ENCODE measurements around the gene ZNF236. TPM values are rescaled to one million over a fixed set of nuclear protein-coding genes. Genes with fewer than 3 reads are reported as not detected.

The ZNF236 gene
- total and polyA plus RNA-seq, 3 experiments from 2014 or later, result 11.1 to 15.9 (median 13.4) TPM

DNA sequence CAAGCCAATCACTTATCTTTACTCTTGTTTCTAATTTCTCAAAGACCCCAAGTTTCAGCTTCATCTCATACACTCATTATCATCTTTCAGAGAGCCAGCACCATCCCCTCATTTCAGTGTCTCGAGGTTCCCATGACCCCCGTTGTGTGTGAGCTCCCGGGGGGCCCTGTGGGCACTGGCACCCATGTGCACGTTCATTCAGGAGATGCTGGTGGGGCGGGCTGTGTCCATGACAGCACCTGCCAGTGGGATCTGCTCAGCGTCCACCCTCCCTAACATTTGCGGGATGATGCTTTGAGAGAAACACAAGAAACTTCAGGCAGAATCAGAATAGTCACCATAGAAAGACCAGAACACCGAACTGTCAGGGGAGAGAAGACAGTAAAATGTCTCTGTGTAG lies 189.8 kb downstream of the ZNF236 start:
- Histone ChIP-seq H3K4me1 (ENCODE audit: insufficient read depth, low read length) (no peaks in the 10 kb centered on the region), H3K4me3 (ENCODE audit: low read length) (no peak overlapping the region), H3K27ac (ENCODE audit: low read depth, low read length) (no peak overlapping the region), H3K27me3 (ENCODE audit: insufficient read depth, low read length, poor library complexity, severe bottlenecking) (no peaks in the 10 kb centered on the region), H3K36me3 (ENCODE audit: insufficient read depth, low read length) (peaks cover 10% of the 10 kb centered on the region), H3K9me3 (ENCODE audit: low read length) (no peaks in the 10 kb centered on the region)
- H3K9me3 Mint-ChIP-seq, result no peaks in the 10 kb centered on the region
- peaks cover 46 to 77% (median 63%) of the 10 kb centered on the region in 3 donors for H3K4me1 Mint-ChIP-seq
- peak overlapping the region in 2 of 8 donors; percentile 37 to 66 for H3K27ac Mint-ChIP-seq
- peaks cover 4 to 94% (median 21%) of the 10 kb centered on the region in 3 donors for H3K36me3 Mint-ChIP-seq
- CTCF ChIA-PET, result interaction anchor here (1.4 to 5.6 kb wide), 3 partner anchors 11 to 199 kb away, joined by 3 to 31 read pairs (median 7); no protein-coding TSS in a partner anchor
- DNase-seq, result no peak
- POLR2A ChIA-PET, result no interaction called here
- H3K4me3 Mint-ChIP-seq, result no peak overlapping the region
- no peaks in the 10 kb centered on the region for H3K27me3 Mint-ChIP-seq

DNA sequence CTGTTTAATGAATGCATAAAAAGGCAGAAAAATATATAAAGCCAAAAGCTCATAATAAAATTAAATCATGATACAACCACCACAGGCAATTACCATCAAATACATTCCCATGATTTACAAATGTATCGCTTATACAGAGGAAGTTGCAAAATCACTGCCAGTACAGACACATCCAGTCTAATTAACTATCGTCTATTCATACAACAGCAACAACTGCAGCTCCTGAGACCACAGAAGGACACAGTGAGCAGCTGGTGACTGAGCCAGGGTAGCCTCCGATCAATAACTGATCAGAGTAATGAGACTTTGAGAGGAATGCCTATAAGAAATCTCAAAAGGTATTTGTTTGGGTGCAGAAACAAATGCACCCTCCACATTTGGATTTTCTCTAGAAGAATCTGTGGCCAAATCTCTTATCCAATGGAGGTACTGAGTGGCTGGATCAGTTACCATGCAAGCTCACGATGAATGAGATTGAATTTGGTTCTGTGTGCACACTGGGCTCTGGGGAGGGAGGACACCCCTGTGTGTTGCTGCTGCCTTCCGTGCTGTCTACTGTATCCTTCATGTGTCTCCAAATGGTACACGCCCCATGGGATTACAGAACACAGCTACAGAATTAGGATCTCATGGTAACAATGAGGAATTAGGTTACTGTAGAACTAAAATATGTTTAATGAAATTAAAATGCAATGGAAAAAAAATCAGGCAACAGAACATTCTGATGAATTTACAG lies 190.6 kb downstream of the ZNF236 start:
- H3K36me3 ChIP-seq (ENCODE audit: insufficient read depth, low read length), result peaks cover 10% of the 10 kb centered on the region

DNA sequence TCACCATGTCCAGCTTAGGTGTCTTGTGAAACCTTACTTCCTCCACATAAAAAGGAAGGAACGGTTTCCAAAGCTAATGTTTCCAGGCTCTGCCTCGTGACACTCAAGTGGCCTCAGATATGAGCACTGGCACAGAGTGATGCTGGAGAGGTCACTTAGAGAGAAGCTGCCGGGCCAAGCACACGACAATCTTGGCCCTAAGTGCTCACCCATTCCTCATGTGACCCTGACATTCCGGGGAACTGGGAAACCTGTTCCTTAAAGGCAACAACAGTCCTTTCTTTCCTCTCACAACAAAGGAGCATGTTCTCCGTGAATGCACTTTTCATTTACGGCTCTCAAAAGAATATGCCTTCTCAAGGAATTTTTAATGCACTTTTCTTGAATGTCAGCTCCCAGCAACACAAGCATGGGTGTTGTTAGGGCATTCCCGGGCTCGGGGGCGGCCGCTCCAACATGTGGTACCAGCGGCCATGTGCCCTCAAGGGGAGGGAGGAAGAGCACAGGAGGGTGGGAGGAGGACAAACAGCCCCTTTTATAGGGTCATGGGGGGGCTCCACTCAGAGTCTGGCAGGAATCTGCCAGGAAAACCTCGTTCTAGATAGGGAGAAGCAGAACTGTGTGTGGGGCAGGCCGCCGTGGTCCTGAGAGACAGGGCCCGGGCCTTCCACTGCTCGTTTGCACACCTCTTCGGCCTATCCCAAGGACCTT lies 191.6 kb downstream of the ZNF236 start:
- H3K4me3 ChIP-seq (ENCODE audit: low read length), result no peak overlapping the region
- Mint-ChIP-seq H3K4me1 (peaks cover 58 to 76% (median 64%) of the 10 kb centered on the region in 3 donors), H3K27ac (peak overlapping the region in 4 of 8 donors; percentile 30 to 78 (median 54)), H3K9me3 (no peaks in the 10 kb centered on the region), H3K36me3 (peaks cover 6 to 96% (median 23%) of the 10 kb centered on the region in 3 donors), H3K4me3 (no peak overlapping the region), H3K27me3 (no peaks in the 10 kb centered on the region)
- no peaks in the 10 kb centered on the region for H3K27me3 ChIP-seq (ENCODE audit: insufficient read depth, low read length, poor library complexity, severe bottlenecking)
- no peak overlapping the region for H3K27ac ChIP-seq (ENCODE audit: low read depth, low read length)
- ChIA-PET POLR2A (no interaction called here), CTCF (interaction anchor here (1.0 to 5.6 kb wide), 3 partner anchors 13 to 198 kb away, joined by 3 to 31 read pairs (median 7); no protein-coding TSS in a partner anchor)
- no peaks in the 10 kb centered on the region for H3K9me3 ChIP-seq (ENCODE audit: low read length)
- peaks cover 10% of the 10 kb centered on the region for H3K36me3 ChIP-seq (ENCODE audit: insufficient read depth, low read length)
- no peaks in the 10 kb centered on the region for H3K4me1 ChIP-seq (ENCODE audit: insufficient read depth, low read length)
- no peak for DNase-seq

More for the DNA sequence above, 190.6 kb downstream of the ZNF236 start:
- Mint-ChIP-seq H3K4me3 (no peak overlapping the region), H3K27me3 (no peaks in the 10 kb centered on the region), H3K9me3 (no peaks in the 10 kb centered on the region), H3K4me1 (peaks cover 48 to 73% (median 59%) of the 10 kb centered on the region in 3 donors), H3K36me3 (peaks cover 4 to 95% (median 18%) of the 10 kb centered on the region in 3 donors), H3K27ac (peak overlapping the region in 3 of 8 donors; percentile 1 to 62 (median 57))
- DNase-seq, result no peak
- Histone ChIP-seq H3K27me3 (ENCODE audit: insufficient read depth, low read length, poor library complexity, severe bottlenecking) (no peaks in the 10 kb centered on the region), H3K4me3 (ENCODE audit: low read length) (no peak overlapping the region), H3K9me3 (ENCODE audit: low read length) (no peaks in the 10 kb centered on the region), H3K4me1 (ENCODE audit: insufficient read depth, low read length) (no peaks in the 10 kb centered on the region), H3K27ac (ENCODE audit: low read depth, low read length) (no peak overlapping the region)
- POLR2A ChIA-PET, result no interaction called here
- CTCF ChIA-PET, result interaction anchor here (1.0 to 5.6 kb wide), 4 partner anchors 12 to 199 kb away, joined by 3 to 31 read pairs (median 5); no protein-coding TSS in a partner anchor

DNA sequence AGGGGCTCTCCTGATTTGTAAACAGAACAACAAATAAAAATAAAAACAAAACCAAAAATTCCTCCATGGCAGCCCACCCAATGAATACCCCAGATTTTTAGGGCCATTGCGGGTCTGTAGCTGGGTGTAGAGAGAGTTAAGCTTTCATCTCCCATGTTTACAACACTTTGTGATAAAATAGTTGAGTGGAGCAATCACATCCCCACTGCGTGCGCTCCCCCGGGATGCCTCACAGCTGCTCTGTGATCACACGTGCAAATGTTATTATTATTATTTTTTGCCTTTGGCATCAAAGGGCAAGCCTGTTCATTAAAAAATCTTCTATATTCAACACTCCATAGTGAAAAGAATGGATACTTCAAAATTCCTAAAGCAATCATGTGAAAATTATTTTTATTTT lies 192.2 kb downstream of the ZNF236 start:
- no peak for DNase-seq
- H3K36me3 Mint-ChIP-seq, result peaks cover 10 to 98% (median 24%) of the 10 kb centered on the region in 3 donors
- no peak overlapping the region for H3K4me3 Mint-ChIP-seq
- Histone ChIP-seq H3K4me1 (ENCODE audit: insufficient read depth, low read length) (no peaks in the 10 kb centered on the region), H3K9me3 (ENCODE audit: low read length) (no peaks in the 10 kb centered on the region), H3K4me3 (ENCODE audit: low read length) (no peak overlapping the region), H3K27me3 (ENCODE audit: insufficient read depth, low read length, poor library complexity, severe bottlenecking) (no peaks in the 10 kb centered on the region), H3K27ac (ENCODE audit: low read depth, low read length) (no peak overlapping the region), H3K36me3 (ENCODE audit: insufficient read depth, low read length) (peaks cover 10% of the 10 kb centered on the region)
- H3K4me1 Mint-ChIP-seq, result peaks cover 64 to 80% (median 69%) of the 10 kb centered on the region in 3 donors
- POLR2A ChIA-PET, result no interaction called here
- peak overlapping the region in 1 of 8 donors; percentile 78 for H3K27ac Mint-ChIP-seq
- CTCF ChIA-PET, result no interaction called here
- H3K27me3 Mint-ChIP-seq, result no peaks in the 10 kb centered on the region
- H3K9me3 Mint-ChIP-seq, result no peaks in the 10 kb centered on the region

DNA sequence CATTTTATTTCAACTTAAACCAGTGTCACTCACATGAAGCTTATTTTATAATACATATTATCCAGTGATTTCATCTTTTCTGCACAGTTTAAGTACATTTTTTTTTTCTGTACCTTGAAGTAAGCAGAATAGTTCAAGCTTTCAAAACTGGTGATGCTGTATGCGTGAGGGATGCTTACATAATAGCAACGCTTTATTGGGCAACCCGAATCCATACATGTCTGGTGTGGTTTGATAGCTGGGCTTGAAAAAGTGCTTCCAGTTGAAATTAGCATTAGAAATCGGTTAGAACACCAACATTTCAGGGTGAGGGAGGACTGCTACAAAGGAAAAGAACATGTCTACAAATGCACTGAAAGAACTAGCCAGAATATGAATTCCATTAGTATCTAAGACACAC lies 192.8 kb downstream of the ZNF236 start:
- peaks cover 4% of the 10 kb centered on the region for H3K36me3 ChIP-seq (ENCODE audit: insufficient read depth, low read length)
- no peaks in the 10 kb centered on the region for H3K4me1 ChIP-seq (ENCODE audit: insufficient read depth, low read length)
- no peaks in the 10 kb centered on the region for H3K27me3 ChIP-seq (ENCODE audit: insufficient read depth, low read length, poor library complexity, severe bottlenecking)
- no peaks in the 10 kb centered on the region for H3K9me3 ChIP-seq (ENCODE audit: low read length)
- DNase-seq, result no peak
- ChIA-PET POLR2A (no interaction called here), CTCF (no interaction called here)
- Mint-ChIP-seq H3K36me3 (peaks cover 10 to 98% (median 29%) of the 10 kb centered on the region in 3 donors), H3K4me3 (no peak overlapping the region), H3K27ac (peak overlapping the region in 4 of 8 donors; percentile 14 to 50 (median 27)), H3K4me1 (peaks cover 66 to 87% (median 75%) of the 10 kb centered on the region in 3 donors), H3K27me3 (no peaks in the 10 kb centered on the region), H3K9me3 (no peaks in the 10 kb centered on the region)
- H3K27ac ChIP-seq (ENCODE audit: low read depth, low read length), result no peak overlapping the region
- no peak overlapping the region for H3K4me3 ChIP-seq (ENCODE audit: low read length)

DNA sequence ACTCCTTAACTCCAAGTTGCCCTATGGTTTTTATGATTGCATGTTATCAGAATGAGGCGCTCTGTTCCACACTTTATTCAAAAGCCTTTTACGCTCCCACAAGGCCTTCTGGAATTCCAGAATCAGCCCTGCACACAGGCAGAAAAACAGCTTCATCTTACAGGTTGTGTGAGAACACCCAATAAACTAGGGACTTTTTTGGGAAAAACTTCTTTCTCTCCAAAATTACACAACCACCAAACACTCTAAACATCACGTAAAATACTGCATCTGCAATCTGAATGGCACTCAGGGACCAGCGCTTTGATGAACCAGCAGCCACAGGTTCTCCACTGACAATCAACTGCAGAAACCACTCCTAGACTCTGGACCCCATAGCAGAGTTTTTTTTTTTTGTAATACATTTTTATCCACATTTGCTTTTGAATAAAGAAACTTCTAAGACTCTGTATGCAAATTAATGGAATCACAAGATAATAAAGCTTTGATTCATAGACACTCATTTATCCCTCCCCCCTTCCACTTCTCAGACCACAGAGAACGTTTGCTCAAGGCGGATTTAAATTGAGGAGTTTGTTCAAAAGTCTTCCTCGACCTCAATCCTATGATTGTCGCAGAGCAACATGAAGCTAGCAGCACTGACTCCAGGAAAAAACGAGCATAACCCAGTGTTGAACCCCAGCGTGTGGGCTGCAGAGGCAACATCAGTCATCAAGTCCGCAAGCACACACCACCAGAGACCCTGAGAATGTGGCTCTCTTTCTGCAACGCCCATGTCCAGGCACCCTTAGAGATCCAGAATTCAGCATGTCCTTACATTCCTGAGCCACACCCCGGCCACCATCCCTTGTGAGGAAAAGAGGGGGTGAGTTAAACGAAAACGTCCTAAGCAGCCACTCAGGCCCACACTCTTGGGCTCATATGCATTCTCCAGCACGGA lies 193.7 kb downstream of the ZNF236 start:
- H3K27ac Mint-ChIP-seq, result peak overlapping the region in 5 of 8 donors; percentile 40 to 73 (median 50)
- peaks cover 63 to 89% (median 74%) of the 10 kb centered on the region in 3 donors for H3K4me1 Mint-ChIP-seq
- H3K4me3 ChIP-seq (ENCODE audit: low read length), result no peak overlapping the region
- DNase-seq, result no peak
- no peaks in the 10 kb centered on the region for H3K27me3 Mint-ChIP-seq
- H3K36me3 ChIP-seq (ENCODE audit: insufficient read depth, low read length), result peaks cover 4% of the 10 kb centered on the region
- H3K9me3 Mint-ChIP-seq, result no peaks in the 10 kb centered on the region
- no peaks in the 10 kb centered on the region for H3K9me3 ChIP-seq (ENCODE audit: low read length)
- H3K36me3 Mint-ChIP-seq, result peaks cover 10 to 98% (median 28%) of the 10 kb centered on the region in 3 donors
- no peak overlapping the region for H3K4me3 Mint-ChIP-seq
- no peaks in the 10 kb centered on the region for H3K4me1 ChIP-seq (ENCODE audit: insufficient read depth, low read length)
- H3K27ac ChIP-seq (ENCODE audit: low read depth, low read length), result no peak overlapping the region
- ChIA-PET CTCF (interaction anchor here (1.0 to 1.6 kb wide), 2 partner anchors 9 to 16 kb away, joined by 3 to 4 read pairs; no protein-coding TSS in a partner anchor), POLR2A (no interaction called here)
- no peaks in the 10 kb centered on the region for H3K27me3 ChIP-seq (ENCODE audit: insufficient read depth, low read length, poor library complexity, severe bottlenecking)

DNA sequence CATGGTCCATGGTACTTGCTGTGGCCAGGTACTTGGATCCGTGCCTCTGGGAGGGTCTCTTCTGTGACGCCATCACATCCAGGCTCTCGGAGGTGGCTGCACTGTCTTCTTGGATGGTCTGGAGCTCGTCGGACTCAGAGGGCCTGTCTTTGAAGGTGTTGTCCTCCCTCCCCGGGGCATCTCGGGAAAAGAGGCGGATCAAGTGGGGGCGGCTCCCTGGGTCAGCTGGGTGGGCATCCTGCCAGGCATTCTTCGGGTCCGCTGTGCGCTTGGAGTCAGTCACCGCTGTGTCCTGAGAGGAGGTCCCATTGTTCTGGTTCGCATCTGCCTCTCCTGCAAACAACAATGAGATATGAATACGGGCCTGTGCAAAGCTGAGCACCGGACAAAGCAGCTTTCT lies 194.6 kb downstream of the ZNF236 start:
- POLR2A ChIA-PET, result no interaction called here
- Mint-ChIP-seq H3K27me3 (peaks cover 0 to 4% of the 10 kb centered on the region in 2 donors), H3K27ac (peak overlapping the region in 2 of 8 donors; percentile 36 to 58), H3K4me3 (no peak overlapping the region), H3K9me3 (no peaks in the 10 kb centered on the region), H3K36me3 (peaks cover 10 to 98% (median 29%) of the 10 kb centered on the region in 3 donors), H3K4me1 (peaks cover 62 to 85% (median 69%) of the 10 kb centered on the region in 3 donors)
- no peaks in the 10 kb centered on the region for H3K27me3 ChIP-seq (ENCODE audit: insufficient read depth, low read length, poor library complexity, severe bottlenecking)
- no peak for DNase-seq
- H3K36me3 ChIP-seq (ENCODE audit: insufficient read depth, low read length), result no peaks in the 10 kb centered on the region
- CTCF ChIA-PET, result interaction anchor here (1.0 to 1.6 kb wide), 2 partner anchors 10 to 17 kb away, joined by 3 to 4 read pairs; no protein-coding TSS in a partner anchor
- no peaks in the 10 kb centered on the region for H3K4me1 ChIP-seq (ENCODE audit: insufficient read depth, low read length)
- H3K9me3 ChIP-seq (ENCODE audit: low read length), result no peaks in the 10 kb centered on the region
- no peak overlapping the region for H3K4me3 ChIP-seq (ENCODE audit: low read length)
- no peak overlapping the region for H3K27ac ChIP-seq (ENCODE audit: low read depth, low read length)
